Activated CD8-positive, alpha-beta memory T cell treated with anti-CD3 and anti-CD28 coated beads, Interleukin-2, amount 50 U/mL, for 24 hours (primary cell): ENCODE data around the gene ANKRD23.
"Not testable (repeated sequence)": the region's sequence is repeated elsewhere in the genome, so short reads cannot be mapped to it uniquely, and the experiment has no call there.

Experiments used
- DNase-seq: peaks from one replicate; pipeline ENCODE4 v3.0.0-alpha.2; 2020; ENCODE audit errors: extremely low read depth

Gene ANKRD23

GRCh38 chr2:96798733-96799622 is 44.8 kb downstream of the ANKRD23 start:
- DNase-seq: no peak

DNA sequence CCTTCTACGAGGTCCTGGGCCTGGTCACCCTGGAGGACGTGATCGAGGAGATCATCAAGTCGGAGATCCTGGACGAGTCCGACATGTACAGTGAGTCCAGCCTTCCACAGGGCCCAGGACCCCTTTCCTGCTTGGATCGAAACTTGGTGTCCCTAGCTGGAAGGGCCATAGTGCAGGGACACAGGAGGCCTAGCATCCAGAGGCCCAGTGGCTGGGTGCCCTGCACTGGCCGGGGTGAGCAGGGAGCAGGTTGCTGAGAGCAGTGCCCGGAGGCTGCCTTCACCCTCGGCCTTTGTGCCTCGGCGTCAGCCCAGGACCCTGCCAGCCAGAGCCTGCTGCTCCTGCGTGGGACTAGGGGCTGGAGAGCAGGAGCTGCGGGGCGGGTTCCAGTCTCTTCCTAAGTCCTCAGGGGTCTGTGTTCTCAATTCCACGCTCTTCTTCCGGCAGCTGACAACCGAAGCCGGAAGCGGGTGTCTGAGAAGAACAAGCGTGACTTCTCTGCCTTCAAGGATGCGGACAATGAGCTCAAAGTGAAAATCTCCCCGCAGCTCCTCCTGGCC is 46.7 kb downstream of the ANKRD23 start:
- DNase-seq: no peak

DNA sequence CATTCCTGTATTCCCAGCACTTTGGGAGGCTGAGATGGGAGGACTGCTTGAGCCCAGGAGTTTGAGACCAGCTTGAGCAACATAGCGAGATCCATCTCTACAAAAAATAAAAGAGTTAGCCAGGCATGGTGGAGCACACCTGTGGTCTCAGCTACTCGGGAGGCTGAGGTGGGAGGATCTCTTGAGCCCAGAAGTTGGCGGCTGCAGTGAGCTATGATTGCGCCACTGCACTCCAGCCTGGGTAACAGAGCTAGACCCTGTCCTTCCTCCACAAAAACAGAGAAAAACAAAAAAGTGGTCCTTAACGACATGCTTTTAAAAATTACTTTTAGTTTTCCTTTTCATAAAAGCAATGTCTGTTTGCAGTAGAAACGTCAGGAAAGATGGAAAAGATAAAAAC is 47.3 kb downstream of the ANKRD23 start:
- DNase-seq: not testable (repeated sequence)

- no peak for DNase-seq
These were observed 48.7 kb downstream of the ANKRD23 start for GRCh38 chr2:96795076-96795475.

GRCh38 chr2:96792772-96793749 is 50.8 kb downstream of the ANKRD23 start:
- DNase-seq: no peak

DNA sequence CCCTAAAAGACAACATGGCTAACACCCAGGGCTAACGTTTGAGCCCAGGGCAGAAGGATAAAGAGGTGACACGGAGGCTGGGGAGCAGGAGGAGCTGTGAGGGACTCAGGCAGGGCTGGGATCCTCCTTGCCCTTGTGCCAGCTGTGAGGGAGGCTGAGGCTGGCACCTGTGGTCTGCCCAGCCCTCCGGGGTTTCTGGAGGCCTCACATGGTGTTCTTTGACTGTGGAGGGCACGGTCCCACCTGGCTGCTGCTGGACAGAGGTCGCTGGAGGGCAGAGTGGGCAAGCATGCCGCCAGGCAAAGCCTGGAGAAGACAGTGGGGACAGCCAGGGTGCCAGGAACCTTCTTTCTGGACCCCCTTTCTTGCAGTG is 54.6 kb downstream of the ANKRD23 start:
- DNase-seq: no peak

GRCh38 chr2:96788442-96789244 is 55.2 kb downstream of the ANKRD23 start:
- DNase-seq: no peak
